GM12801 (cell line): ENCODE measurements around the gene GPI.

Experiments
- CTCF ChIP-seq: IDR thresholded peaks from one replicate; pipeline ENCODE4 v1.5.1; 2011; ENCODE audit warnings: control low read depth; ENCODE audit not compliant: insufficient read length; ENCODE audit errors: extremely low read depth

Gene GPI

DNA sequence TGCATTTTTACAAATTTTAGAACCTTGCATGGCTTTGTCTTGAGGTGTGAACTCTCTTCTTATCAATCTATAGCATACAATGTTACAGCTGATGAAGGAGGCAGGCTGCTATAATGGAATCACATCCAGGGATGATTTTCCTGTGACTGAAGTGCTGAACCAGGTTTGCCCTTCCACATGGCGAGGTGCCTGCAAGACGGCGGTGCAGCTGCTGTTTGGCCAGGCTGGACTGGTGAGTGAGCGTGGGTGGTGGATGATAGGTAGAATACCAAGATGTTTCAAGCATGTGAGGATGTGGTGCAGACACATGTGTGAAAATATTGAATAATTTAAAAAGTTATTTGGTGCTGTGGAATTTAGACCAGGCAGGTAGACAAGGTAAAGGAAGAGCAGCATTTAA, 34.9 kb upstream of the GPI start:
- no peak for TF ChIP-seq CTCF

DNA sequence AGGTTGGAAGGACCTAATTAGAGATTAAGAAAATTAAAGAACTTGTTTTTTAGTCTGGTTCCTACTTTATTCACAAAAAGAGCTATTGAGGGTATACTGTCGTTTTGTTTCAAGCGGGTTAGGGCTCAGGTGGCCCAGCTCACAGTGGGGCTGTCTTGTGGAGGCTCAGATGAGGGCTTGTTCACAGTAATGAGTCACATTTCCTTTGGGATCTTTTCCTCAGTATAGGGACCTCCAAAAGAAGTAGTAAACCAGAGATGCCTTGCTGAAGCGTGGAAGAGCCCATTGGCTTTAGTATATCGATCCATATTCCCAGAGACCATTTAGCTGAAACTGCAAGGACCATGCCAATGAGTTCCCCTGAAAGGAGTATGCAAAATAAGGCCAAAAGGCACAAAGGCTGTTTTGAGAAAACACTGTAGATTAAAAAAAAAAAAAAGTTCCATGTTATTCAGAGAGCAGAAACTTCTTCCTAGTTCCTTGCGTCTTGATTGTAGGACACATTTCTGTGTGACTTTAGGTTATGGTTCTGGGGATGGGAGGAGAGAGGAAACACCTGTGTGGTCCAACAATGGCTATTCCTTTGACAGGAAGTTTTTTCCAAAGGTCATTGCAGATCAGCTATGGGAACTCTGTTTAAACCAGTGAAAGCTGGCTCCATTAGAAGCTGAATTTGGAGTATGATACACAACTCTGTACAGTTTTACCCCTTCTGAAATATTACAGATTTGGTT, 32.8 kb upstream of the GPI start:
- TF ChIP-seq CTCF, result no peak

DNA sequence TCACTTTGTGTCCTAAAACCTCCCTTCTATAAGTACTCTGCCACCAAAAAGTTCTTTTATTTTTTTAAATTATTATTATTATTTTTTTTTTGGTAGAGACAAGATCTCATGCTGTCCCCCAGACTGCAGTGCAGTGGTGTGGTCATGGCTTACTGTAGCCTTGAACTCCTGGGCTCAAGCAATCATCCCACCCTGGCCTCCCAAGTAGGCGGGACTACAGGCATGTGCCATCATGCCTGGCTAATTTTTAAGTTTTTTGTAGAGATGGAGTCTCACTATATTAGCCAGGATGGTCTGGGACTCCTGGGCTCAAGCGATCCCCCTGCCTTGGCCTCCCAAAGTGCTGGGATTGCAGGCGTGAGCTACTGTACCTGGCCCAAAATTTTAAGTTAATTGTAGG, 29.1 kb upstream of the GPI start:
- no peak for TF ChIP-seq CTCF

- no peak for TF ChIP-seq CTCF
Observed at GRCh38 chr19:34336781-34337271, 28.2 kb upstream of the GPI start.

GRCh38 chr19:34337739-34338138, 27.3 kb upstream of the GPI start:
- no peak for TF ChIP-seq CTCF

- TF ChIP-seq CTCF, result no peak
Observed at GRCh38 chr19:34341935-34342680, 22.9 kb upstream of the GPI start.

DNA sequence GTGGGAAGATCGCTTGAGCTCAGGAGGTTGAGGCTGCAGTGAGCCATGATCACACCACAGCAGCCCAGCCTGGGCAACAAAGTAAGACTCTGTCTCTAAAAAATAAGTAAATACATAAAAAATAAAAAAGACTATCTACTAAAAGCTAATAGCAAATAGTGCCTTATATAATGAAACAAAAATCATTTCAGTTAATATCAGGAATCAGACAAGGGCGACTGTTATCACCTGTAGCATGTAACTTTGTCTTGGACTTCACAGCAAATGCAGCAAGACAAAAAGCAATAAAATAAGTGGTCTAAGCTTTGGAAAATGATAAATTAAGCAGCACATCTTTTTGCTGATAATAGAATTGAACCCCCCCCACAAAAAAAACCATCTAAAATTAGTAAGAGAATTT, 21.2 kb upstream of the GPI start:
- TF ChIP-seq CTCF, result no peak
